Stimulated activated naive CD4-positive, alpha-beta T cell (primary cell): ENCODE data around the gene REEP3.
"Not testable (repeated sequence)": the region's sequence is repeated elsewhere in the genome, so short reads cannot be mapped to it uniquely, and the experiment has no call there.

Experiments
- DNase-seq, 6 experiments: peaks; one replicate each; lab custom pipeline; 2025; lab: John Stamatoyannopoulos, UW

Gene REEP3, protein sequence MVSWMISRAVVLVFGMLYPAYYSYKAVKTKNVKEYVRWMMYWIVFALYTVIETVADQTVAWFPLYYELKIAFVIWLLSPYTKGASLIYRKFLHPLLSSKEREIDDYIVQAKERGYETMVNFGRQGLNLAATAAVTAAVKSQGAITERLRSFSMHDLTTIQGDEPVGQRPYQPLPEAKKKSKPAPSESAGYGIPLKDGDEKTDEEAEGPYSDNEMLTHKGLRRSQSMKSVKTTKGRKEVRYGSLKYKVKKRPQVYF

DNA sequence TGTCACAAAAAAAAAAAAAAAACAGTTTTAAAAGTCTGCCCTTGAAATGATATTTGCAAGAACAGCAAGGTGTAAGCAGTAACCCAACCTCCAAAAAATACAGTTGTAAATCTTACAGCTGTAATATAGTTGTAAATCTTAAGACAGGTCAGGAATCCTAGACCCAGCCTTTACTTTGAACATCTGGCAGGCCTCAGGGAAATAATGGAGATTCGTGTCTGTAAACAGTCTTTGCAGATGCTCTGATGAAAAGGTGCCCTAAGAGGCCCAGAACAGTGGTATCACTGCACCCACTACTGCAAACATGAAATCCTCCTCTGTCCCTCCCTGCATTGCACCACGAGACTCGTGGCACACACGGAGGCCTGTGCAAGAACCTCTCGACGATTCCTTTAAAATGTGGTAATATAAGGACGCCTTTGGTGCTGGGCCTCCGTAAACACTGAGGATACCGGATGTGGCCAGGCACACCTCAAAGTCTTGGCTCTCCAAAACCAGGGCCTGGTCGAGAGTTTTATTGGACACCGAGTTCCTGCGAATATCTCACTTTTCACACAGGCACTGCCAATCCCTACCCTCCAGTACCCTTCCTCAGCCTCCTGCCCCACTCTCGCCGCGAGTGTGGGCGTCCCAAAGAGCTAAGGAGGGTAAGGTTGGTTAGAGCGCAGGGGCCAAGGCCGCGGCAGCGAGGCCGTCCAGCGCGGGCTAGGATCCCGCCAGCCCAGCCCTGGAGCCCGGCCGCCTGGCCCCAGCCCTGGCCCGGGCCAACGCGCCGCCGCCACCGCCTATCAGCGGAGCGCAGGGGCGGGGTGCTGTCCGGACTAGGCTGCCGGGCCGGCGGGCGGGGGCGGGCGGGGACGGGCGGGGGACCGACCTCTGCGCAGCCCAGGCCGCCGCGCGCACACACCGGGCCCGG lies at the start of gene REEP3:
Gene REEP3, plus strand, starts transcription at position 902 of the 916 bp plus-strand sequence. CDS start 145 bp downstream, outside the sequence.
- DNase-seq, result peak; percentile 22 to 58 (median 42)

DNA sequence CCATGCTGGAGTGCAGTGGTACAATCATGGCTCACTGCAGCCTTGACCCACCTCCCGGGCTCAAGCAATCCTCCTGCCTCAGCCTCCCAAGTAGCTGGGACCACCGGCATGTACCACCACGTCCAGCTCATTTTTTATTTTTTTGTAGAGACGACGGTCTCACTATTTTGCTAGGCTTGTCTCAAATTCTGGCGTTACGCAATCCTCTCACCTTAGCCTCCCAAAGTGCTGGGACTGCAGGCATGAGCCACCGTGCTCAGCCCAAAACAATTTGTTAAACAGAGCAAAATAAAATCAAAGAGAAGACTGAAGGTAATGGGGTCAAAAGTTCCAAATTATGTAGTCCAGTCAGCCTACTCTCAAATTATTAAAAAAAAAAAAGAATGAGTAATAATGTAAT lies 46.7 kb upstream of the REEP3 start:
- DNase-seq, result no peak

DNA sequence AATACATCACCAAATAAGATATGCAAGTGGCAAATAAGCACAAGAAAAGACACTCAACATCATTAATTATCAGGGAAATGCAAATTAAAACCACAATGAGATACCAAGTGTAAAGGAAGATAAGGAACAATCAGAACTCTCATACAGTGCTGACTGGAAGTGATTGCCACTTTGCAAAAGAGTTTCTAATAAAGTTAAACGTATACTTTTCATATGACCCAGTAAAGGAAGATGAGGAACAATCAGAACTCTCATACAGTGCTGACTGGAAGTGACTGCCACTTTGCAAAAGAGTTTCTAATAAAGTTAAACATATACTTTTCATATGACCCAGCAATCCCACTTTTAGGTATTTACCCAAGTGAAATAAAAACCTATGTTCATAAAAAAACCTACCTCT lies 43.3 kb upstream of the REEP3 start:
- DNase-seq, result no peak

DNA sequence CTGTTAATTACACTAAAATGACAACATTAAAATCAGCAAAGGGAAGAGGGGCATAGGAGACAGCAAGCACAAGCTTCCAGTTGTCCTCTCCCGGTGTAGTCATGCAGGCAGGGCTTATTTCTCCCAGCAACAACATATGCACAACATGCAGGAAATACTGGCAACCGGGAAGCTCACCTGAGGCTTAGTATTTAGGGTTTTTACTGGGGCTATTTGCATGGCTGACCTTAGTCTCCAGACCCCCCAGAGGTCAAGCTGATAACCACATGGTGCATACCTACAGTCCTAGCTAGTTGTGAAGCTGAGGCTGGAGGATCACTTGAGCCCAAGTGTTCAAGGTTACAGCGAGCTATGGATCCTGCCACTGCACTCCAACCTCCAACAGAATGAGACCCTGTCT lies 42.6 kb upstream of the REEP3 start:
- DNase-seq, result no peak

DNA sequence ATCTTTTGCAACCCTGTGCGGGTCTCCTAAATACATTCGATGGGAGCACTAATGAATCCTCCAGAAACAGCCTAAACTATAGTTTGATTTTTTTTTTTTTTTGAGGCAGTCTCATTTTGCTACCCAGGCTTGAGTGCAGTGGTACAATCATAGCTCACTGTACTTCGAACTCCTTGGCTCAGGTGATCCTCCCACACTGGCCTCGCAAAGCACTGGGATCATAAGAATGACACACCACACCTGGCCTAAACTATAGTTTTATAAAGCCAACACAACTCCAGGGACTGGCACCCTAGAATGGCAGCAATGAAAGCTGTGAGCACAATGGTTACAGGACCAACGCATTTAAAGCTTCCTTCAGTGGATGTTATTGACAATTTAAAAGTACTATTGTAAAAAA lies 41.0 kb upstream of the REEP3 start:
- DNase-seq, result no peak

DNA sequence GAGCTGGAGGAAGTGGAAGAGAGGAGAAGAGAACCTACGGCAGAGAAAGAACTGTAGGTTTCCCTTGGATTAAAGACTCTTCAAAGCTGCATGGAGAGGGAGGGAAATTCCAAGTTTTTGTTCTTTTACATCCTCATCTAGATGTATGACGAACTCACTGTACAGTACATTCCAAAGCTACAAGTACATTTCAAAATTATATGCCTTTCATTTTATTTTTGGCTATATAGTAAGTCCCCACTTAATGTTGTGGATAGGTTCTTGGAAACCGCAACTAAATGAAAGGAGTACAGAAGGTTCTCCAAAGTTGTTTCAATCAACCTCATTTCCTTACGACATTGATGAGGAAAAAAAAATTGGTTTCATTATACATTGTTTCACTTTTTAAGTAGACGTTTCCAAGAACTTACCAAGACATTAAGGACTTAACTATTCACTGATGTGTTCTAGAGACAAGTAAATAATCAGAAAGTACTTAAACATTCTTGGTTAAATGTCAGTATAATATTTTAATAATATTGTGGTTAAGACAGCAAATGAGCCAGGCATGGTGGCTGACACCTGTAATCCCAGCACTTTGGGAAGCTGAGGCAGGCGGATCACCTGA lies 39.3 kb upstream of the REEP3 start:
- DNase-seq, result no peak

DNA sequence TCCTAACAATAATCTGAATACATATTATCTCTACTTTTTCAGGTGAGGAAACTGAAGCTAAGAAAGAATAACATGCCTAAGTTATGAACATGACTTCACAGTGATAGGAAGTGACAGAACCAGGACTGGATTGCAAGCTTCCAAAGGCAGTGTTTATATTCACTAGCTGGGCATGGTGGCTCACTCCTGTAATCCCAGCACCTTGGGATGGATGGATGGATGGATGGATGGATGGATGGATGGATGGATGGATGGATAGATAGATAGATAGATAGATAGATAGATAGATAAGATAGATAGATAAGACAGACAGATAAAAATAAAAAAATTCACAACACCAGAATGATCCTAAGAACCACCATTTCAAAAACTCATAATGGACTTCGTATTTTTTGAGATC lies 37.2 kb upstream of the REEP3 start:
- DNase-seq, result no peak

DNA sequence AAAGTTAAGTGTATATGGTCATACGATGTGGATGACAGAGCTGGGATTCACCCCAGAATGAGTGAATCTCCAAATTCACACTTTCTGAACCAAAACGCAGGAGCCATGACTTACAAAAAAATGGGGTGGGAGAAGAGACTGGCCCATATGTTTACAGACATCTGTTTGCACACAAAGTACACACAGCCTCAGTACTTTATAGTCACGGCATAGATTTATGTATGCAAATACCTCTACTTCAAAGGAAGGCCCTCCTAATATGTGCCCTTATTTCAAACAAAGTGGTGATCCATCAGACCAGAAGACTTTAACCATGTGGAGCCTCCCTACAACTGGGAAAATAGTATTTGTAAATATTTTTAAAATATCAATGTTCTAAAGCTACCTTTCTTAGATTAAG lies 33.2 kb upstream of the REEP3 start:
- DNase-seq, result no peak

DNA sequence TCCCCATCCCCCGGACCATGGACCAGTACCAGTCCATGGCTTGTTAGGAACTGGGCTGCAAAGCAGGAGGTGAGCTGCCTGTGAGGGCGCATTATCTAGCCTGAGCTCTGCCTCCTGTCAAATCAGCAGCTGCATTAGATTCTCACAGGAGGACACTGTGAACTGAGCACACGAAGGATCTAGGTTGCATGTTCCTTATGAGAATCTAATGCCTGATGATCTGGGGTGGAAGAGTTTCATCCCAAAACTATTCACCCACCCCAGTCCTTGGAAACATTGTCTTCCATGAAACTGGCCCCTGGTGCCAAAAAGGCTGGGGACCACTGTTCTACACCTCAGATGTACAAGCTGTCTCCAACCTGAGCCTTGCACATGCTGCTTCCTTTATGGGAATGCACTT lies 31.4 kb upstream of the REEP3 start:
- no peak for DNase-seq

DNA sequence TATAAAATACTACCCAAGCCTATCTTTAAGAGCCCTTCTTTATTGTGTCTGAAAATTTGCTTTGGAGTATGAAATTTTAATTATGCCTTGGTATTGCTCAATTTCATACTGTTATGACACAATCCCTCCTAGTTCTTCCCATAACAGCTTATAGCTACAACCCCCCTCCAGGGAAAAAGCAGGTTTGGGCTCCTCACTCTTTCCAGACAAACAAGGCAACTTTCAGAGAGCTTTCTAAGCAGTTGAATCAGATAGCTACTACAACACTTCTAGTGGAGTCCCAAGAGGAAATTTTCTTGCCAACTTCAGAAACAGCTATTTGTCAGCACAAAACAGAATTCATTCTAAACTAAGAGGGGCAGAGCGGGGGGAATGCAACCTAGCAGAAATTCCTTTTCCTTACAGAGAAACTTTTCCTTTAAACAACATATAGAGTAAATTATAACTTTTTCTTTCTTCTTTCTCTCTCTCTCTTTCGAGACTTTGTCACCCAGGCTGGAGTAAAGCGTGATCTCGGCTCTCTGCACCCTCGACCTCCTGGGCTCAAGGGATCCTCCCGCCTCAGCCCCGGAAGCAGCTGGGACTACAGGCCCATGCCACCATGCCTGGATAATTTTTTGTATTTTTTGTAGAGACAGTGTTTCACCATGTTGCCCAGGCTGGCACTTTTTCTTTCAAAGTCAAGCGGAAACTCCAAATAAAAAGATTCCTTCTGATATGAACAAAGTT lies 29.4 kb upstream of the REEP3 start:
- no peak for DNase-seq

DNA sequence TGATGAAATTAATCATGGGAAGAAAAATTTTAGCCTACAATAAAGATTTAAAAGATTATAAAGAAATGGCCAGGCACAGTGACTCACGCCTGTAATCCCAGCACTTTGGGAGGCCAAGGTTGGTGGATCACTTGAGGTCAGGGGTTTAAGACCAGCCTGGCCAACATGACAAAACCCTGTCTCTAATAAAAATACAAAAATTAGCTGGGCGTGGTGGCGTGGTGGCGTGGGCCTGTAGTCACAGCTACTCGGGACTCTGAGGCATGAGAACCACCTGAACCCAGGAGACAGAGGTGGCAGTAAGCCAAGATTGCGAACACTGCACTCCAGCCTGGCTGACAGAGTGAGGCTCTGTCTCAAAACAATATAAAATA lies 28.9 kb upstream of the REEP3 start:
- not testable (repeated sequence) for DNase-seq

DNA sequence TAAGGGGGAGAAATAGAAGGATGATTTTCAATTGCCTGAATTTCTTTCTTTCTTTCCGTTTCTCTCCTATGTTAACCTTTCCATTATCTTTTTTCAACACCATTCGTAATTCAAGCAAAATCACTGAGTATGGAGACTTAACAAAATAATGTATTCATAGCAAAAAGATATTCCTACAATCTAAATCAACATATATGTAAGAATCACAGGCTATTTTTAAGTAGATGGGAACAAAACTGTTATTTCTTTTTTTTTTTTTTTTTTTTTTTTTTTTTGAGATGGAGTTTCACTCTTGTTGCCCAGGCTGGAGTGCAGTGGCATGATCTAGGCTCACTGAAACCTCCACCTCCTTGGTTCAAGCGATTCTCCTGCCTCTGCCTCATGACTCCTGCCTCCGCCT lies 28.2 kb upstream of the REEP3 start:
- DNase-seq, result no peak

DNA sequence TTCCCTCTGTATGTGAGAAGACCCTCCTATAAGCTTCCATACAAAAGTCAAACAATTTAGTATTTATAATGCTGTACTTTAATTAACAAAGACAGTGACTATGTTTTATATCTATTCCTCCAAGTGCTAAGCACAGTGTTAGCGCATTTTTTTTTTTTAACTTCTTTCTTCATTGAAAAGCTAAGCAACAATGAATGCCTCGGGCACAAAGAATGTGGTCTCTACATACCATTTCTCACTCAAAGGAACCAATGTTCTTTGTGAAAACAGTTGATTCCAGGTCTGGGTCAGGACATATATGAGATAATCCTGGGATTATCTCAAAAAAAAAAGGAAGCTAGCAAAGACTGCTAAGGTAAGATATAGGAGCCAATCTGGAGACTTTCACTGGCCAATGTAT lies 26.2 kb upstream of the REEP3 start:
- DNase-seq, result no peak

DNA sequence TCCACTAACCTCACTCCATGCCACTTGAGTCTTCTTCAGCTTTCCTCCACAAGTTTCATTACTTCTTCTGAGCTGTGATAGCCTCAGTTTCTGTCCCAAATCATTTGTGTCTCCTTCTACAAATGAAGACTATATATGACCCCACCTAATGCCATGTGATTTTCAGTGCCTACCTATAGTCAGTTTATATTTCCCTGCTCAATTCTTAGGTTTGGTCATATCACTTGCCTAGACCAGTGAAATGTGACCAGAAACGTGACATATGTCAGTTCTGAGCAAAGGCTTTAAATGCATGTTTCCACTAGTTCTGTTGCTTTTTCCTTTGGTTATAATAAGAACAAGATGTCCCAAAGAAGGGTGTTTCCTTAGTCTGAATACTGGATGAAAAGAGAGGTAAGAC lies 24.6 kb upstream of the REEP3 start:
- DNase-seq, result no peak

DNA sequence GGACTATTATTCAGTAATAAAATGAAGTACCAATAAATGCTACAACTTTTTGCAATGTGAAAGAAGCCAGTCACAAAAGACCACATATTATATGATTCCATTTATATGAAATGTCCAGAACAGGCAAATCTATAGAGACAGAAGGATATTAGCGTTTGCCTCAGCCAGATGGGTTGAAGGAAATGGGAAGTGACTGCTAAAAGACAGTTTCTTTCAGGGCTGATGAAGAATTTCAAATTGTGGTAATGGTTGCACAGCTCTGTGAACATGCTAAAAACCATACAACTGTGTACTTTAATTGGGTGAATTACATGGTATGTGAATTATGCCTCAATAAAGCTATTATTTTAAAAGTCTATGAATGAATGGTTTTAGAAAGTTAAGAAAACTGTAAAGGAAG lies 23.9 kb upstream of the REEP3 start:
- no peak for DNase-seq

DNA sequence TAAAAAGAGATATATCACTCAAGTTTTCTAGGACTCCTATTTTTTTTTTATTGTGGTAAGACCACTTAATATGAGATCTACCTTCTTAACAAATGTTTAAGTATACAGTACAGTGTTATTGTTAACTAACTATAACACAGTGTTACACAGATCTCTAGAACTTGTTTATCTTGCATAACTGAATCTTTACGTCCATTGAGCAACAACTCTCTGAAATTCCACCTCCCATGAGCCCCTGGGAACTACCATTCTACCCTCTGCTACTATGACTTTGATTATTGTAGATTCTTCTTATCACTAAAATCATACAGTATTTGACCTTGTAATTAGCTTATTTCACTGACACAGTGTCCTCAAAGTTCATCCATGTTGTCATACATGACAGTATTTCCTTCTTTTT lies 22.5 kb upstream of the REEP3 start:
- DNase-seq, result no peak

DNA sequence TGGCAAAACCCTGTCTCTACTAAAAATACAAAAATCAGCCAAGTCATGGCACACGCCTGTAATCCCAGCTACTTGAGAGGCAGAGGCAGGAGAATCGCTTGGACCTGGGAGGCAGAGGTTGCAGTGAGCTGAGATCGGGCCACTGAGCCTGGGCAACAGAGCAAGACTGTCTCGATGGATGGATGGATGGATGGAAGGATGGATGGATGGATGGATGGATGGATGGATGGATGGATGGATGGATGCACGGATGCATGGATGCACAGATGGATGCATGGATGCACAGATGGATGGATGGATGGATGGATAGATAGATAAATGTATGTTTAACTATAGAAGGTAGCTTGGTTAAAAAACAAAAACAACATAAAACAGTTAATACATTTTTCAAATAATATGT lies 20.6 kb upstream of the REEP3 start:
- not testable (repeated sequence) for DNase-seq

DNA sequence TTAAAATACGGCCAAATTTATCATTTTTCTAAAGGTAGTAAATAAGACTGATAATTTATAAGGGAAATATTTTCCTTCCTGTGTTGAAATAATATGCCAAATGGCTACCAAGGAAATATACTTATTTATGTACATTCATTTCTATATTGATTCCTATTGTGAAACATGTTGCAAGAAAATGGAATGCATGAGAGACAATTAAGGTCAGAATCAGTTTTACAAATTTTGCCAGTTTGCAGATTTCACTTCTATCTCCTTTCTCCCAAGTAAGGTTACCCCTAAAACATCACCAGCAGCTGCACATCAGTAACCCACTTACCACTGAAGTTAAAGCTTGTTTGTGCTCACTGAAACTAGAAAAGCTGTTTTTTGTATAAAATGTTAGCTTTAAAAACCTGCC lies 19.2 kb upstream of the REEP3 start:
- DNase-seq, result no peak

DNA sequence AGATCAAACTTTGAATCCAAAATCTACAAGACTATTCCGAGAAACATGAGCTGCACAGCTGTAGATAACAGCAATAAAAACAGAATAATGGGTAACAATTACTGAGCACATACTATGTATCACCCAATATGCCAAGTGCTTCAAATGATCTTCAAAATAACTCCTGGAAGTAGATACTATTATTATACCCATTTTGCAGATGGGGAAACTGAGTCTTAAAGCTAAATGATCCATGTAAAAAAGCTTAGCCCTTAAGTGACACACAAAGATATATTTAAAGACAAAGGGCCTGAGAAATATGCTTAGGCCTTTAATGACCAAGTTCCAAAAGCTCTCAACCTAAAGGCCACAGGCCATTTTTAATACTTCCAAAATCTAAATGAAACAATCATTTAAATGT lies 18.4 kb upstream of the REEP3 start:
- DNase-seq, result no peak

DNA sequence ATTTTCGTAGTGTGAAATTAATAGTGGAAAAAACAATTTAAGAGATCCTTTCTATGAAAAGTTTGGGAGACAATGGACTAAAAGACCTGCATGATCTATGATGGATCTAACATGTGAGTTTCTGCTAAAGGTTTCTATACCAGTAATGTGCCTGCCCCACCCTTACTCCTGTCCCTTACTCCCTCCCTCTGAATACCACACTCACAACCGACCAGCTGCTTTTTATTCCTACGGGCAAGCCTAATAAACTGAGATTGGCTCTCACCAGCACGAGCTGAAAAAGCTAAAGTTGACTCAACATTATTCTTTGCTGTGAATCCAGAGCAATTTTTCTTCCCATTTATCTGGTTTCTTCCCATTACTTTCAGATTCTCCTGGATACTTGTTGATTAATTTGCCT lies 17.8 kb upstream of the REEP3 start:
- DNase-seq, result no peak

DNA sequence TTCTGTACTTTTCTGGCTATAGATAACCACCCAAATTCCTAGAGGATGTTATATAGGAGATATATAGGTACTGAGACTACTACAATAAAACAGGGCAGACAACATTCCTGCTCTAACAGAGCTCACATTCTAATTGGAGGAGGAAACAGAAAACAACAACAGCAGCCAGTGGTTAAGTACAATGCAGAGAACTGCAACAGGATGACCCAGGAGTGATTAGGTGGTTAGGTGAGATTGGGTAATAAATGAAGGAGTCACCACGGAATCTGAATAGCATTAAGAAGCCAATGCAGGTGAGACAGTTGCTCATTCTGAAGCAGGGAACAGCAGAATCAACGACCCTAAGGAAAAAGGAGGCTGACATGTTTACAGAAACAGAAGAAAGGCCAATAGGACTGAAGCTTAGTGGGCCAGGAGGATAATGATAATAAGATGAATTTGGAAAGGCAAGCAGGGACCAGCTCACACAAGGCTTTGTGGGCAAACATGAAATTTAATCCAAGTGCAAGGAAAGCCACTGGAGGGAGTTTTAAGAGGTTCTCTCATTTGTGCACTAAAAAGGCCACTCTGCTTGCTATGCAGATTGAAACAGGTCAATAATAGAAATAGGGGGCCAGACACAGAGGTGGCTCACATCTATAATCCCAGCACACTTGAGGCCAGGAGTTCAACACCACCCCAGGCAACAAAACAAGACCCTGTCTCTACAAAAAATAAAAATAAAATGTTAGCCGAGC lies 16.9 kb upstream of the REEP3 start:
- DNase-seq, result no peak

DNA sequence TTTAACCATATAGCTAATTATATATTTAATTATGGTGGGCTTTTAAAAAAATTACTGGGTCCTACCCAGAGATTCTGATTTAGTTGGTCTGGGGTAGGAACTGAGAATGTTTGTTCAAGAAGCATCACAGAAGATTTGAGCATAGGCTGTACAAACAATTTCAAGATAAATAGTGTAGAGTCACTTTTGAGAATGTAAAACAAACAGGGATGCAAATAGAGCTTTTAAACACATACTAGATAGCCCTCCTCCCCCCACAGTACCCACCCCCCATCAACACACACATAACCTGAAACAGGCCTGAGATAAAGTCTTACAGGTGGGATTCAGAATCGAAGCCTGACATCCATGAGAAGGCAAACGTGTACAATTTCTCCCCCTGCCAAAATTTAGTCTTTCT lies 15.6 kb upstream of the REEP3 start:
- no peak for DNase-seq
